ENCODE measurements around the gene RALY.

The RALY gene

DNA sequence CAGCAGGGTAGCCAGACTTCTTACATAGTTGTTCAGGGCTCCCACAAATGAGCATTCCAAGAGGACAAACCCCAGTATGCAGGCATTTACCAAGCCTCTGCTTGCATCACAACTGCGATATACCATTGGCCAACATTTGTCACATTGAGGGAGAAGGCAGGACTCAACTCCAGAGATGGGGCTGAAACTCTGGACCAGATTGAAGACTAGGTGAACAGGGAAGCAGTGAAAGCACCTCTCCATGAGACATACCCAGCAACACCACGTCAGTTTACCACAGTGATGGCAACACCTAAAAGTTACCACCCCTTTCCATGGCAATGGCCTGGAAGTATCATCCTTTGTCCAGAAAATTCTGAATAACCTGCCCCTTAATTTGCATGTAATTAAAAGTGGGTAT lies 7.9 kb upstream of the RALY start:
- no peak for DNase-seq (ENCODE audit: extremely low read depth, low read depth)
- TF ChIP-seq, protein P1, sequence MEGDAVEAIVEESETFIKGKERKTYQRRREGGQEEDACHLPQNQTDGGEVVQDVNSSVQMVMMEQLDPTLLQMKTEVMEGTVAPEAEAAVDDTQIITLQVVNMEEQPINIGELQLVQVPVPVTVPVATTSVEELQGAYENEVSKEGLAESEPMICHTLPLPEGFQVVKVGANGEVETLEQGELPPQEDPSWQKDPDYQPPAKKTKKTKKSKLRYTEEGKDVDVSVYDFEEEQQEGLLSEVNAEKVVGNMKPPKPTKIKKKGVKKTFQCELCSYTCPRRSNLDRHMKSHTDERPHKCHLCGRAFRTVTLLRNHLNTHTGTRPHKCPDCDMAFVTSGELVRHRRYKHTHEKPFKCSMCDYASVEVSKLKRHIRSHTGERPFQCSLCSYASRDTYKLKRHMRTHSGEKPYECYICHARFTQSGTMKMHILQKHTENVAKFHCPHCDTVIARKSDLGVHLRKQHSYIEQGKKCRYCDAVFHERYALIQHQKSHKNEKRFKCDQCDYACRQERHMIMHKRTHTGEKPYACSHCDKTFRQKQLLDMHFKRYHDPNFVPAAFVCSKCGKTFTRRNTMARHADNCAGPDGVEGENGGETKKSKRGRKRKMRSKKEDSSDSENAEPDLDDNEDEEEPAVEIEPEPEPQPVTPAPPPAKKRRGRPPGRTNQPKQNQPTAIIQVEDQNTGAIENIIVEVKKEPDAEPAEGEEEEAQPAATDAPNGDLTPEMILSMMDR (IDR thresholded peaks at IDR 0.05; ENCODE audit: low read depth, low read length), result no peak

DNA sequence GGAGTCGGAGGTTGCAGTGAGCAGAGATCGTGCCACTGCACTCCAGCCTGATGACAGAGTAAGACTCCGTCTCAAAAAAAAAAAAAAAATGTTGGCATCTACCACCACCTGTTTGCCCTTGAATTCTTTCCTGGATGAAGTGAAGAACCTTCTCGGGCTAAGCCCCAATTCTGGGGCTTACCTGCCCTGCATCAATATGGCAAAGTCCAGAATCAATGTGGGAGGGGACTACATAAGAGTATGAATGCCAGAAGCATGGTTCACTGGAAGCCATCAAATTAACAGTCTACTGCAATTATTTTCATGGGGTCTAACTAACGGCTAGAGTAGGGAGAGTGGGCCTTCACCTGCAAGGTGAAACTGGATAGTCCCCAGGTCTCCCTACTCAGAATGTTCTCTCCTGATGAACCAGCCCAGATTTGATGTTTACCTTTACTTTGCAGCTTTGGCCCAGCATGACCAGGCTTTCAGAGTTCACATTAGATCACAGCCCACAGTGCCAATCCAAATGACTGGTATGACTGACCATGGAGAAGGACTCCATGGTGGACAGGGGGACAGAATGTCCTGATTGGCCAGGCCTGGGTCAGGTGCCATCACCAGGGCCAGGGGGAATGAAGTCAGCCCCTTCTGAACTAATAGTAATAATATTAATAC lies 7.0 kb upstream of the RALY start:
- TF ChIP-seq, protein P1 (IDR thresholded peaks at IDR 0.05; ENCODE audit: low read depth, low read length), result no peak

DNA sequence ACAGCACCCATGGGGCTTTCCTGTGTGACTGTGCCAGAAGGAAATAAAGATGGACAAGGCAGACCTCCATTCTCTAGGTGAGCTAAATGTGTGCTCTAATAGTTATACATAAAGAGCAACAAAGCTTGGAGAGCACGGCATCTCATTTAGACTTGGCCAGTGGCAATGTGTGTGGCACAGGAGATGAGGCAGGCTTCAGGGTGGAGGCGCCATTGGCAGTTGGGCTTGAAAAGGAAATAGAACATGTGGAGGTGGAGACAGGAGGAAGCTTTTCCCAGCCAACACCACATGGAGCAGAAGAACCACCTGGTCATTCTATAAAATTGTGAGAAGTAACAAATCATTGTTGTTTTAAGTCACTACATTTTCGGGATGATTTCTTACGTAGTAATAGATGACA lies 3.6 kb upstream of the RALY start:
- TF ChIP-seq, protein P1 (IDR thresholded peaks at IDR 0.05; ENCODE audit: low read depth, low read length), result no peak
- DNase-seq (ENCODE audit: extremely low read depth, low read depth), result no peak

More for the DNA sequence above, 7.0 kb upstream of the RALY start:
- no peak for DNase-seq (ENCODE audit: extremely low read depth, low read depth)

DNA sequence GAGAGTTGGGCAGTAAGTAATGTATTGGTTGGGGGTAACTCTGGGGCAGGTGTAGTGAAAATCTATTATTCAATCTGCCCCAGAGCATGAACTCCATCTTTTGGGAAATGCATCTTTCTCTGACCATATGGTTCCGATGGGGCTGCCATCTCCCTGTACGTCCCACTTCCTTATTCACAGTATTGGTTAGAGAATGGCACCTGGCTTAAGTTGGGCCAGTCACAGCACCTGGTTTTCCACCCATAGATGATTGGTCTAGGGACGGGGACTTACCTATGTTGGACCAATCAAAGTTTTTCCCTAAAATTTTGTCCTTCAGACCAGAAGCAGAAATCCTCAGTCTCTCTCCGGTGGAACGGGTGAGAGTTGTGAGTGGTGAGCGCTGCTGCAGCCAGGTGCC lies 2.2 kb upstream of the RALY start:
- TF ChIP-seq, protein P1 (IDR thresholded peaks at IDR 0.05; ENCODE audit: low read depth, low read length), result no peak
- DNase-seq (ENCODE audit: extremely low read depth, low read depth), result no peak

DNA sequence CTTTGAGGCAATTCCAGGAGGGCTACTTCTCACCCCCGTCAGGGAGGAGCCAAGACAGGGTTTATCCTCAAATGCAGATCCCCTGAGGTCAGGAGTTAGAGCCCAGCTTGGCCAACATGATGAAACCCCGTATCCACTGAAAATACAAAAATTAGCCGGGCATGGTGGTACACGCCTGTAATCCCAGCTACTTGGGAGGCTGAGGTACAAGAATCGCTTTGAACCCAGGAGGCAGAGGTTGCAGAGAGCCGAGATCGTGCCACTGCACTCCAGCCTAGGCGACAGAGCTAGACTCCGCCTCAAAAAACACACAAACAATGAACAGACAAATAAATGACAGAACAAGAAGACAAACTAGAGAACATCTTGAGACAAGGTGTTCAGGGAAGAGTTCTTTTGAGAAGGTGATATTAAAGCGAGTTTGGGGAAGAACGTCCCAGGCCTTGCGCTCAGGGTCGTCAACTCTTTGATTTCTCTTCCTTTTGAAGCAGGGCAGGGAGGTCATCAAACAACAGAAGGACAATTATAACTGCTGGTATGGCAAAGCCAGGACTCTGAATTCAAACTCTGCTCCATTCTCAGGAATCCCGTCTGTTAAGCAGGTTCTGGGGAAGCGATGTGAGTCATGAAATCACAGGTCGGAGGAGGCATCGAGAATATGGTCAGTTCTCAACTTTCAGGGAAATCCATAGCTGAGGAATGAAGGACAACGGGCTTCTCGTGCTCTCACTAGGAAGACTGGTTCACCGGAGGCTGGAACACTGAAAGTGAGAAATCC lies 1.4 kb upstream of the RALY start:
- no peak for DNase-seq (ENCODE audit: extremely low read depth, low read depth)
- TF ChIP-seq, protein P1 (IDR thresholded peaks at IDR 0.05; ENCODE audit: low read depth, low read length), result no peak

DNA sequence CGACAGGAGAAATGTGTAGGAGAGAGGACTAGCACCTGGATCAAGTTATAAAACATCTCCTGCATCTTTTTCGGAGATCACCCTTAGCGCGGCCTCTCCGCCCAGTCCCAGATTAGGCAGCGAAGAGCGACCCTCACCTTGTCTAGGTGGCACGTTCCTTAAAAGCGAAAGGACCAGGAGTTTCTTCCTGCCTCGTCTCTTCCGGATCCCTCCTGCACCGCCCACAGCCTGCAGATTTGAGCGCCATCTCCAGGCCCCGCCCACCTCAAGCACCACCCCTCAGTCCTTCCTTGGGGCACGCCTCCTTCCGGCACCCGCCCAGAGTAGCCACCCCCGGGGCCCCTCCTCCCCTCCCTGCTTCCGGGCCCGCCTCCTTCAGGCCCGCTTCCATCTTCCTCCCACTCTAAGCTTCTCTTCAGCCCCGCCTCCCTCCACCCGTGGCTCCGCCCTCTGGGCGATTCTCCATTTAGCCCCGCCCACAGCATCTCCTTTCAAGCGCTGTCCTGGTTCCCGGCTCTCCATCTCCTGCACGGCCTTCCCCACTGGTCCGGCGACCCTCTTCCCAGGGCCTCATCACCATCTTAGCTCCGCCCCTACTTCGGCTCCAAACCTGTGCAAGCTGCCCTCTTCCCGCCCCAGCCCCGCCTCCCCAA lies 662 bp upstream of the RALY start:
- DNase-seq (ENCODE audit: extremely low read depth, low read depth), result peak; percentile 99

More for the DNA sequence above, 662 bp upstream of the RALY start:
- TF ChIP-seq, protein P1 (IDR thresholded peaks at IDR 0.05; ENCODE audit: low read depth, low read length), result no peak
